ENCODE results near the gene SNX32. TPM values are rescaled to one million over a fixed set of nuclear protein-coding genes. Genes with fewer than 3 reads are reported as not detected.

Gene SNX32
- total and polyA plus RNA-seq, 4 experiments from 2014 or later, result 0.42 to 0.93 (median 0.66) TPM

DNA sequence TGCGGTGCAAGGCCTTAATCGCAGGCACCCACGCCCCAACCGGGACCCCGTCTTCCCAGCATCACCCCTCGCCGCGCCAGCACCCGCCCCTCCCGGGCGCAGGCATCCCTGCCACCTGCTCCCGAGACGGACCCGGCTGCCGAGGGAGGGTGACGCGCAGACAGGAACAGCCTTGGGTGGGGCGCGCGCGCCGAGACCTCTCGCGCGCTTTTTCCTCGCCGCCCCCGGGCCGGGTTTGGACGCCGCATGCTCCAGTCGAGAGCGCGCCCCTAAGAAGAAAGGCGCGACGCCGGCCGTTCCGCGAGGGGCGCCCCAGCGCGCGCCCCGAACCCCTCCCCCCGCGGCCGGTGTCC is 23.7 kb downstream of the SNX32 start:
- POLR2A ChIA-PET (ENCODE audit: partially characterized antibody), result interaction anchor here (0.8 to 8.5 kb wide), 21 partner anchors 9 to 514 kb away, joined by 3 to 435 read pairs (median 5); partner anchors contain the start of genes BANF1, CCDC85B, CTSW and EFEMP2
- peak overlapping the region in 2 of 7 donors; percentile 71 to 93 for H3K27ac Mint-ChIP-seq
- intact Hi-C loops (cut with micrococcal nuclease), result loop anchor here (5.0 to 10.0 kb wide), 2 partner anchors 195 to 723 kb away; partner anchors contain the start of genes RELA and SYVN1
- CTCF ChIA-PET (ENCODE audit: partially characterized antibody), result interaction anchor here (0.8 to 11.0 kb wide), 3 partner anchors 24 to 146 kb away, joined by 3 to 281 read pairs (median 3); partner anchors contain the start of genes CCDC85B, FIBP and KAT5
- Histone ChIP-seq H3K9me3 (ENCODE audit: control insufficient read depth in 1 of 2, low read length in 2 of 2) (no peaks in the 10 kb centered on the region), H3K36me3 (ENCODE audit: insufficient read depth, low read length) (peaks cover 43% of the 10 kb centered on the region), H3K27ac (ENCODE audit: low read depth, low read length) (peak overlapping the region; percentile 60), H3K4me3 (ENCODE audit: low read length in 2 of 2) (peak overlapping the region; percentile 62 to 90), H3K27me3 (ENCODE audit: insufficient read depth, low read length) (no peaks in the 10 kb centered on the region), H3K4me1 (ENCODE audit: insufficient read depth, low read length) (peaks cover 62% of the 10 kb centered on the region)
- peaks cover 0 to 6% (median 0%) of the 10 kb centered on the region in 8 donors for H3K9me3 Mint-ChIP-seq
- peaks cover 39 to 63% of the 10 kb centered on the region in 2 donors for H3K36me3 Mint-ChIP-seq
- peak overlapping the region; percentile 83 to 96 (median 91) for H3K4me3 Mint-ChIP-seq
- H3K4me1 Mint-ChIP-seq, result peaks cover 32 to 76% (median 53%) of the 10 kb centered on the region in 4 donors
- H3K27me3 Mint-ChIP-seq, result no peaks in the 10 kb centered on the region
- peak; percentile 65 to 74 (median 69) for DNase-seq

DNA sequence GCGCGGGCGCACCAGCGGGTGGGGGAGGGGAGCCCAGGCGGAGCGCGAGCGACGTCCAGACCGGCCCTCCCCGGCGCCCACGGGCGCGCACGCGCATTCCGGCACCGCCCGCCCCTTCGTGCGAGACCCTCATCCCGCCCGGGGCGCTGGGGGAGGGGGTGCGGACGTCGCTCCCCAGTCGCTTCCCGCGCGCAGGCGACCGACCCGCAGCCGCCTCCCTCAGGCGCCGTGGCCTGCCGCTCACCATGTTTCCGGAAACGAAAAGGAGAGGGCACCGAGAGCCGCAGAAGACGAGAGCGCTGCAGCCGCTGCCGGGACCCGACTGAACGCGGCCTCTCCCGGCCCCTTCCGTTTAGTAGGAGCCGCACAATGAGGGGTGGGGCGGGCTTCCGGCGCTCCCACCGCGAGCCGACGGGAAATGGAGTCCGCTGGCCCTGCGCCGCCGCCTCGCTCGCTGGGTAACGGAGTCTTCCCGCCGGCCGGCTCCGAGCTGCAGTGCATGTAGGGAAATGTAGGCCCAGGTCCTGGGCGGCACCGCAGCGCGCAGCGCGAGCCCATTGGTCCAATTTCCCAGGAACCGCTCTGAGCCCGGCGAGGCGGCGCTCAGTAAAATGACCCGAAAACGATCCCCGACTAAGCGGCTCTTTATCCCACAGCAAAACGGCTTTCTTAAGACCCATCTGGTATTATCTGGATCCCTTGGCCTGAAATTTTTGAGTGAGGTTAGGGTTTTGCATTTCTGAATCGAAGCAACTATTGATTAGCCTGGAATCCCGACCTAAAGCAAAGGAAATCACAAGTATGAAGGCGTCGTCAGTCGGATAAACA is 24.3 kb downstream of the SNX32 start, which contains the start of gene CFL1:
Gene CFL1, minus strand, starts transcription at position 328 of the 828 bp plus-strand sequence. Its CDS starts 81 bp downstream, at position 247.
- H3K4me3 ChIP-seq (ENCODE audit: low read length in 2 of 2), result peak within 1 kb of the TSS; percentile 62 to 90
- H3K9me3 Mint-ChIP-seq, result peaks cover 0 to 6% (median 0%) of the 10 kb centered on the region in 8 donors
- H3K9me3 ChIP-seq (ENCODE audit: control insufficient read depth in 1 of 2, low read length in 2 of 2), result no peaks in the 10 kb centered on the region
- H3K4me1 ChIP-seq (ENCODE audit: insufficient read depth, low read length), result peaks cover 63% of the 10 kb centered on the region
- peak; percentile 97 to 98 (median 97) for DNase-seq
- peaks cover 46% of the 10 kb centered on the region for H3K36me3 ChIP-seq (ENCODE audit: insufficient read depth, low read length)
- H3K4me3 Mint-ChIP-seq, result peak within 1 kb of the TSS; percentile 93 to 99 (median 96)
- peaks cover 44 to 66% of the 10 kb centered on the region in 2 donors for H3K36me3 Mint-ChIP-seq
- intact Hi-C loops (cut with micrococcal nuclease), result loop anchor here (1.0 to 10.0 kb wide), 9 partner anchors 15 to 723 kb away; partner anchors contain the start of genes BANF1, C11orf68, CCDC85B and DRAP1
- H3K27ac ChIP-seq (ENCODE audit: low read depth, low read length), result peak within 1 kb of the TSS; percentile 85
- peak within 1 kb of the TSS; percentile 92 to 99 (median 97) for H3K27ac Mint-ChIP-seq
- ChIA-PET POLR2A (ENCODE audit: partially characterized antibody) (interaction anchor here (0.6 to 8.5 kb wide), 36 partner anchors 8 to 1541 kb away, joined by 3 to 435 read pairs (median 5); partner anchors contain the start of genes BANF1, C11orf68, CCDC85B and CTSW), CTCF (ENCODE audit: partially characterized antibody) (interaction anchor here (0.6 to 11.0 kb wide), 7 partner anchors 17 to 187 kb away, joined by 3 to 281 read pairs (median 3); partner anchors contain the start of genes CCDC85B, FIBP and KAT5)
- H3K27me3 Mint-ChIP-seq, result no peaks in the 10 kb centered on the region
- peaks cover 35 to 76% (median 56%) of the 10 kb centered on the region in 4 donors for H3K4me1 Mint-ChIP-seq
- no peaks in the 10 kb centered on the region for H3K27me3 ChIP-seq (ENCODE audit: insufficient read depth, low read length)

DNA sequence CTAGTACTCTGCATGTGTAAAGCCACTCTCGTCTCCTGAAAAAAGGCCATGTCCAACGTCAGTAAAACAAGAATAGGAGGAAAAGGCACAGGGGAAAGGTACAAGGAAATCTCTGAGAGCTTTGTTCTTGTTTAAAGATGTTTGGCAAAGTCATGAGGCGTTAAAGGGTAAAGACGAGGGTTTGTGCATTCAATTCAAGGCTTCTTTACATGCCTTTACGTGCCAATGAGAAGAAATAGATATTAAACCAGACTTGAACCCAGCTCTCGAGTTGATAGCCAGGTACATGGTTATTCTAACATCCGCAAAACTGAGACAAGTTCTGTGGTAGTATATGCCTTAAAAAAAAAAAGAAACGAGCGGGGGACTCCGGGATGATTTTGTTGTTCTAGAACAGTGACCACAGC is 24.9 kb downstream of the SNX32 start:
- Histone ChIP-seq H3K4me1 (ENCODE audit: insufficient read depth, low read length) (peaks cover 63% of the 10 kb centered on the region), H3K9me3 (ENCODE audit: control insufficient read depth in 1 of 2, low read length in 2 of 2) (no peaks in the 10 kb centered on the region), H3K27ac (ENCODE audit: low read depth, low read length) (peak overlapping the region; percentile 85), H3K36me3 (ENCODE audit: insufficient read depth, low read length) (peaks cover 46% of the 10 kb centered on the region), H3K27me3 (ENCODE audit: insufficient read depth, low read length) (no peaks in the 10 kb centered on the region), H3K4me3 (ENCODE audit: low read length in 2 of 2) (peak overlapping the region; percentile 55 to 81)
- intact Hi-C loops (cut with micrococcal nuclease), result loop anchor here (1.0 to 10.0 kb wide), 9 partner anchors 14 to 724 kb away; partner anchors contain the start of genes BANF1, C11orf68, CCDC85B and DRAP1
- H3K4me3 Mint-ChIP-seq, result peak overlapping the region; percentile 93 to 99 (median 96)
- DNase-seq, result peak in 1 of 5 donors; percentile 23
- ChIA-PET CTCF (ENCODE audit: partially characterized antibody) (interaction anchor here (0.6 to 11.0 kb wide), 9 partner anchors 13 to 186 kb away, joined by 3 to 281 read pairs (median 3); partner anchors contain the start of genes CCDC85B, EFEMP2, FIBP and KAT5), POLR2A (ENCODE audit: partially characterized antibody) (interaction anchor here (0.6 to 8.5 kb wide), 37 partner anchors 8 to 1541 kb away, joined by 3 to 435 read pairs (median 5); partner anchors contain the start of genes BANF1, C11orf68, CCDC85B and CTSW)
- peaks cover 33 to 70% (median 52%) of the 10 kb centered on the region in 4 donors for H3K4me1 Mint-ChIP-seq
- peak overlapping the region; percentile 91 to 99 (median 97) for H3K27ac Mint-ChIP-seq
- peaks cover 42 to 63% of the 10 kb centered on the region in 2 donors for H3K36me3 Mint-ChIP-seq
- H3K27me3 Mint-ChIP-seq, result no peaks in the 10 kb centered on the region
- H3K9me3 Mint-ChIP-seq, result peaks cover 0 to 6% (median 0%) of the 10 kb centered on the region in 8 donors

DNA sequence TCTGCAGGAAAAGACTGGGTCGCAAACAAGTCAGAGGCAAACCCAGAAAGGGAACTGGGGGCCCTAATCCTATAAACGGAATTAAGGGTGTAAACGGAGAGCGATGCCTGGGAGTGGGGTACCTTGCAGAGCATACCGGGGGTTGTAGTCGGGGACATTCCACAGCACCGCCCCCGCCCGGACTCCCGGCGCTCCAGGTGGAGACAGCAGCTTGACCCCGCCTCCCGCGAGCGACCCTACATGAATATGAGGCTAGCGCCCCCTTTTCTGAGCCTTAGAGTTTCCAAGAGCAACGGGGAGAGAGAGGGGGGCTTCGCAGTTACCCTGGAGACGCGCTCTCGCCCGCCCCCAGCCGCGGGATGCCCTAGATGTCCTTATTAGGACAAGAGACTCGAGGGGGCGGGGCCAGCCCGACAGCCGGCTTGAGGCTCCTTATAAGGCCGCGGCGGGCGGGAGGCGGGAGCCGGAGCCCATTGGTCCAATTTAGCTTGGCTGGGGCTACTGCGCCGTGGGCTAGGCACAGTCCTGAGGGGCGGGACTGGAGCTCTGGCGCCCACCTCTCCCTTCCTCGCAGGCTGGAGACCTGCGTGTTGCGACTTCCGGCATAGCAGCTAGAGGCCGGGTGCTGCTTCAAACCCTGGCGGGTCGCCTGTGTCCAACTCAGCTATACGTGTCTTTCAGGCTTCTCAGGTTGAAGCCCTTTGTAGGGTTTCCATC is 25.5 kb downstream of the SNX32 start:
- peaks cover 33 to 64% (median 48%) of the 10 kb centered on the region in 4 donors for H3K4me1 Mint-ChIP-seq
- peak overlapping the region; percentile 92 to 99 (median 97) for H3K27ac Mint-ChIP-seq
- ChIA-PET CTCF (ENCODE audit: partially characterized antibody) (interaction anchor here (0.7 to 11.0 kb wide), 26 partner anchors 7 to 759 kb away, joined by 3 to 281 read pairs (median 4); partner anchors contain the start of genes BANF1, C11orf68, CCDC85B and DRAP1), POLR2A (ENCODE audit: partially characterized antibody) (interaction anchor here (0.7 to 8.5 kb wide), 40 partner anchors 8 to 1618 kb away, joined by 3 to 435 read pairs (median 5); partner anchors contain the start of genes BANF1, C11orf68, CCDC85B and CTSW)
- DNase-seq, result peak; percentile 89 to 98 (median 92)
- H3K4me3 Mint-ChIP-seq, result peak overlapping the region; percentile 93 to 99 (median 96)
- H3K36me3 ChIP-seq (ENCODE audit: insufficient read depth, low read length), result peaks cover 46% of the 10 kb centered on the region
- peaks cover 36 to 60% of the 10 kb centered on the region in 2 donors for H3K36me3 Mint-ChIP-seq
- intact Hi-C loops (cut with micrococcal nuclease), result loop anchor here (2.0 to 10.0 kb wide), 3 partner anchors 14 to 724 kb away; partner anchors contain the start of genes EFEMP2, RELA and SYVN1
- peaks cover 59% of the 10 kb centered on the region for H3K4me1 ChIP-seq (ENCODE audit: insufficient read depth, low read length)
- peak overlapping the region; percentile 55 to 81 for H3K4me3 ChIP-seq (ENCODE audit: low read length in 2 of 2)
- no peaks in the 10 kb centered on the region for H3K9me3 ChIP-seq (ENCODE audit: control insufficient read depth in 1 of 2, low read length in 2 of 2)
- H3K27me3 ChIP-seq (ENCODE audit: insufficient read depth, low read length), result no peaks in the 10 kb centered on the region
- no peaks in the 10 kb centered on the region for H3K27me3 Mint-ChIP-seq
- H3K9me3 Mint-ChIP-seq, result peaks cover 0 to 6% (median 0%) of the 10 kb centered on the region in 8 donors
- H3K27ac ChIP-seq (ENCODE audit: low read depth, low read length), result peak overlapping the region; percentile 85

DNA sequence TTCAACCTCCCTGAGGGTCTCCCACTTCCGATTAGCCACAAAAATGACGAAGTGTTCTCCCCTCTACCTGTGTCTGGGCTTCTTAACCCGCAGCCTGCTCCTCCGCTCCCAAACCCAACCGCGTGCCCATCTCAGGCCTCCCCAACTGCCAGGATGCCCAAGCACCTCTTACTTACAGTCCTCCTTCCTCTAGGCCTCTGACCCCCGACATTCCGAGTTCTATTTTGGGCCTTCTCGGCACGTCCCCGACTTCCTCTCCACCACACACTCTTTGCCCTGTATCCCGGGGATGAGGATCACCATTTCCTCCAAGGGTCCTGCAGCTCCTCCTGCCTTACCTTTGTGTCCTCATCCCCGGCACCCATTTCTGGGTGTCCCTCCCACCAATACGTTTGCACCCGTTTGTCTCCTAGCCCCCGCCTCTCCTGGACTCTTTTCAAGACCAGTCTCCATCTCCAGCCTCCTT is 26.1 kb downstream of the SNX32 start:
- H3K36me3 ChIP-seq (ENCODE audit: insufficient read depth, low read length), result peaks cover 46% of the 10 kb centered on the region
- peaks cover 30 to 57% of the 10 kb centered on the region in 2 donors for H3K36me3 Mint-ChIP-seq

More for the DNA sequence above, 26.1 kb downstream of the SNX32 start:
- Histone ChIP-seq H3K4me3 (ENCODE audit: low read length in 2 of 2) (peak overlapping the region; percentile 17 to 81), H3K27ac (ENCODE audit: low read depth, low read length) (peak overlapping the region; percentile 85), H3K27me3 (ENCODE audit: insufficient read depth, low read length) (no peaks in the 10 kb centered on the region), H3K9me3 (ENCODE audit: control insufficient read depth in 1 of 2, low read length in 2 of 2) (no peaks in the 10 kb centered on the region), H3K4me1 (ENCODE audit: insufficient read depth, low read length) (peaks cover 53% of the 10 kb centered on the region)
- Mint-ChIP-seq H3K27me3 (no peaks in the 10 kb centered on the region), H3K27ac (peak overlapping the region; percentile 92 to 99 (median 97)), H3K4me1 (peaks cover 28 to 58% (median 43%) of the 10 kb centered on the region in 4 donors), H3K9me3 (peaks cover 0 to 6% (median 0%) of the 10 kb centered on the region in 8 donors), H3K4me3 (peak overlapping the region; percentile 93 to 99 (median 96))
- intact Hi-C loops (cut with micrococcal nuclease), result loop anchor here (1.0 to 10.0 kb wide), 5 partner anchors 13 to 725 kb away; partner anchors contain the start of genes EFEMP2, RELA, SART1 and SYVN1
- ChIA-PET CTCF (ENCODE audit: partially characterized antibody) (interaction anchor here (0.6 to 11.0 kb wide), 30 partner anchors 8 to 758 kb away, joined by 3 to 281 read pairs (median 3); partner anchors contain the start of genes BANF1, C11orf68, CCDC85B and DRAP1), POLR2A (ENCODE audit: partially characterized antibody) (interaction anchor here (0.7 to 8.5 kb wide), 44 partner anchors 9 to 1619 kb away, joined by 3 to 435 read pairs (median 5); partner anchors contain the start of genes AP5B1, BANF1, C11orf68 and CCDC85B)
- no peak for DNase-seq
